Activated CD4-positive, alpha-beta T cell treated with anti-CD3 and anti-CD28 coated beads for 36 hours (primary cell): ENCODE results near the gene ARF6. TPM values are rescaled to one million over a fixed set of nuclear protein-coding genes. Genes with fewer than 3 reads are reported as not detected.
A peak's percentile ranks its signal among the peaks of the same experiment; 100 is the strongest.

Source experiments
- ATAC-seq: fragments of 200-7000 bp; cut with Tn5 transposase; one replicate; pipeline ENCODE4 v1.10.0; 2021; ENCODE audit warnings: mild to moderate bottlenecking, moderate library complexity
- CTCF ChIA-PET: fragments of 350-600 bp; sonication (Branson Sonifier 250); formaldehyde crosslinking; loops from one replicate; lab custom pipeline; 2021; ENCODE audit warnings: antibody characterized with exemption; lab: Charles Lee
- POLR2A ChIA-PET: fragments of 350-600 bp; sonication (Branson Sonifier 250); formaldehyde crosslinking; loops from one replicate; lab custom pipeline; 2021; ENCODE audit warnings: antibody characterized with exemption, inconsistent platforms; lab: Charles Lee
- DNase-seq: peaks from one replicate; pipeline ENCODE4 v3.0.0-alpha.2; 2020
- H3K27ac Mint-ChIP-seq: one replicate; pipeline ENCODE4 v1.8.0; 2021; ENCODE audit warnings: mixed read lengths
- H3K27me3 Mint-ChIP-seq: one replicate; pipeline ENCODE4 v1.8.0; 2021; ENCODE audit warnings: mixed read lengths
- H3K36me3 Mint-ChIP-seq: one replicate; pipeline ENCODE4 v1.8.0; 2021; ENCODE audit warnings: low read depth, mixed read lengths
- H3K4me1 Mint-ChIP-seq: one replicate; pipeline ENCODE4 v1.8.0; 2021; ENCODE audit warnings: mixed read lengths
- H3K4me3 Mint-ChIP-seq: one replicate; pipeline ENCODE4 v1.8.0; 2021; ENCODE audit warnings: mild to moderate bottlenecking, moderate library complexity, mixed read lengths
- H3K9me3 Mint-ChIP-seq: one replicate; pipeline ENCODE4 v1.8.0; 2021; ENCODE audit warnings: low read depth, mixed read lengths
- intact Hi-C, 2 experiments: fragments of 100-400 bp; cut with DNase I in 1 of 2; cut with micrococcal nuclease in 1 of 2; formaldehyde crosslinking; loops; one replicate each; pipeline versions ENCODE4 v1.14.2 to v1.15.1; 2022 to 2024; cut with DNase I, micrococcal nuclease
- total RNA-seq, 2 experiments: library from RNA; stranded (reverse); gene quantifications; one replicate each; pipeline ENCODE4 v1.2.3, GENCODE V29; 2021

ARF6 gene
- total RNA-seq, 2 experiments from 2014 or later = 172 to 181 TPM

- ATAC-seq = no peak
- H3K4me1 Mint-ChIP-seq = peaks cover 26% of the 10 kb centered on the region
- no peaks in the 10 kb centered on the region for H3K27me3 Mint-ChIP-seq
- H3K27ac Mint-ChIP-seq = no peak overlapping the region
- H3K4me3 Mint-ChIP-seq = no peak overlapping the region
- intact Hi-C loops = no loop called here
- ChIA-PET CTCF (interaction anchor here (0.6 to 1.6 kb wide), 5 partner anchors 10 to 228 kb away, joined by 3 to 4 read pairs (median 3); no protein-coding TSS in a partner anchor), POLR2A (interaction anchor here (0.7 kb wide), 1 partner anchor 237 kb away, joined by 3 read pairs; no protein-coding TSS in a partner anchor)
- H3K36me3 Mint-ChIP-seq = no peaks in the 10 kb centered on the region
- no peaks in the 10 kb centered on the region for H3K9me3 Mint-ChIP-seq
- no peak for DNase-seq
Measured at GRCh38 chr14:49875640-49876198, 17.2 kb upstream of the ARF6 start.

- Mint-ChIP-seq H3K27me3 (no peaks in the 10 kb centered on the region), H3K4me3 (no peak overlapping the region), H3K9me3 (no peaks in the 10 kb centered on the region), H3K27ac (no peak overlapping the region), H3K4me1 (peaks cover 23% of the 10 kb centered on the region), H3K36me3 (no peaks in the 10 kb centered on the region)
- intact Hi-C loops = no loop called here
- POLR2A ChIA-PET = interaction anchor here (0.6 kb wide), 1 partner anchor 123 kb away, joined by 3 read pairs; no protein-coding TSS in a partner anchor
- ATAC-seq = no peak
- no peak for DNase-seq
- CTCF ChIA-PET = interaction anchor here (0.6 to 1.6 kb wide), 4 partner anchors 11 to 186 kb away, joined by 3 read pairs; no protein-coding TSS in a partner anchor
Measured at GRCh38 chr14:49876563-49877127, 16.2 kb upstream of the ARF6 start.

GRCh38 chr14:49879646-49880204, 13.2 kb upstream of the ARF6 start:
- H3K27ac Mint-ChIP-seq = peak overlapping the region; percentile 47
- H3K4me1 Mint-ChIP-seq = peaks cover 27% of the 10 kb centered on the region
- intact Hi-C loops = loop anchor here (1.0 kb wide), 2 partner anchors 13 to 226 kb away; no protein-coding TSS in a partner anchor
- DNase-seq = peak; percentile 85
- ChIA-PET CTCF (interaction anchor here (0.6 to 3.5 kb wide), 32 partner anchors 9 to 1213 kb away, joined by 3 to 19 read pairs (median 4); partner anchors contain the start of genes ARF6, NEMF and VCPKMT), POLR2A (interaction anchor here (0.8 to 1.2 kb wide), 6 partner anchors 10 to 159 kb away, joined by 3 to 9 read pairs (median 4); no protein-coding TSS in a partner anchor)
- H3K36me3 Mint-ChIP-seq = no peaks in the 10 kb centered on the region
- ATAC-seq = peak; percentile 92
- no peaks in the 10 kb centered on the region for H3K9me3 Mint-ChIP-seq
- no peak overlapping the region for H3K4me3 Mint-ChIP-seq
- no peaks in the 10 kb centered on the region for H3K27me3 Mint-ChIP-seq

- Mint-ChIP-seq H3K27me3 (no peaks in the 10 kb centered on the region), H3K27ac (peak overlapping the region; percentile 40), H3K9me3 (no peaks in the 10 kb centered on the region), H3K4me1 (peaks cover 27% of the 10 kb centered on the region), H3K4me3 (no peak overlapping the region), H3K36me3 (no peaks in the 10 kb centered on the region)
- ATAC-seq (peak; percentile 50), DNase-seq (peak; percentile 45)
- intact Hi-C loops = no loop called here
- CTCF ChIA-PET = interaction anchor here (0.6 to 3.5 kb wide), 27 partner anchors 8 to 736 kb away, joined by 3 to 19 read pairs (median 4); partner anchors contain the start of genes ARF6, NEMF and VCPKMT
- POLR2A ChIA-PET = interaction anchor here (0.8 to 1.2 kb wide), 5 partner anchors 10 to 158 kb away, joined by 3 to 9 read pairs (median 4); no protein-coding TSS in a partner anchor
Measured at GRCh38 chr14:49880267-49881064, 12.4 kb upstream of the ARF6 start.

GRCh38 chr14:49881350-49882001, 11.4 kb upstream of the ARF6 start:
- Mint-ChIP-seq H3K27me3 (no peaks in the 10 kb centered on the region), H3K4me3 (no peak overlapping the region), H3K9me3 (no peaks in the 10 kb centered on the region), H3K36me3 (no peaks in the 10 kb centered on the region), H3K27ac (no peak overlapping the region), H3K4me1 (peaks cover 27% of the 10 kb centered on the region)
- no peak for DNase-seq
- CTCF ChIA-PET = interaction anchor here (2.3 to 3.5 kb wide), 3 partner anchors 10 to 201 kb away, joined by 10 to 19 read pairs (median 10); partner anchors contain the start of gene ARF6
- POLR2A ChIA-PET = no interaction called here
- ATAC-seq = no peak
- intact Hi-C loops = no loop called here

- no peak for ATAC-seq
- Mint-ChIP-seq H3K9me3 (no peaks in the 10 kb centered on the region), H3K4me1 (peaks cover 24% of the 10 kb centered on the region), H3K27me3 (no peaks in the 10 kb centered on the region), H3K36me3 (no peaks in the 10 kb centered on the region), H3K4me3 (no peak overlapping the region), H3K27ac (peak overlapping the region; percentile 4)
- intact Hi-C loops = no loop called here
- ChIA-PET CTCF (no interaction called here), POLR2A (no interaction called here)
- no peak for DNase-seq
Measured at GRCh38 chr14:49882826-49883694, 9.8 kb upstream of the ARF6 start.

- DNase-seq (no peak), ATAC-seq (no peak)
- Mint-ChIP-seq H3K36me3 (peaks cover 3% of the 10 kb centered on the region), H3K27ac (peak overlapping the region; percentile 31), H3K27me3 (no peaks in the 10 kb centered on the region), H3K4me1 (peaks cover 9% of the 10 kb centered on the region), H3K9me3 (no peaks in the 10 kb centered on the region), H3K4me3 (no peak overlapping the region)
- POLR2A ChIA-PET = no interaction called here
- intact Hi-C loops = no loop called here
- CTCF ChIA-PET = no interaction called here
Measured at GRCh38 chr14:49886523-49886922, 6.4 kb upstream of the ARF6 start.

- Mint-ChIP-seq H3K27ac (no peak overlapping the region), H3K4me1 (peaks cover 11% of the 10 kb centered on the region), H3K27me3 (no peaks in the 10 kb centered on the region), H3K4me3 (no peak overlapping the region), H3K36me3 (peaks cover 14% of the 10 kb centered on the region), H3K9me3 (no peaks in the 10 kb centered on the region)
- ATAC-seq (no peak), DNase-seq (no peak)
- POLR2A ChIA-PET = interaction anchor here (0.7 kb wide), 1 partner anchor 21 kb away, joined by 3 read pairs; no protein-coding TSS in a partner anchor
- intact Hi-C loops = no loop called here
- CTCF ChIA-PET = interaction anchor here (0.7 to 2.1 kb wide), 4 partner anchors 8 to 216 kb away, joined by 3 to 8 read pairs (median 6); no protein-coding TSS in a partner anchor
Measured at GRCh38 chr14:49888293-49888692, 4.6 kb upstream of the ARF6 start.

- no peaks in the 10 kb centered on the region for H3K9me3 Mint-ChIP-seq
- H3K4me3 Mint-ChIP-seq = peak overlapping the region; percentile 91
- peak overlapping the region; percentile 98 for H3K27ac Mint-ChIP-seq
- intact Hi-C loops = loop anchor here (1.0 to 5.0 kb wide), 6 partner anchors 13 to 421 kb away; partner anchors contain the start of genes DMAC2L (in 1 of the 2), KLHDC2 (in 1 of the 2), L2HGDH (in 1 of the 2) and MGAT2 (in 1 of the 2)
- POLR2A ChIA-PET = interaction anchor here (0.7 to 1.5 kb wide), 6 partner anchors 24 to 190 kb away, joined by 3 to 9 read pairs (median 4); no protein-coding TSS in a partner anchor
- DNase-seq (peak; percentile 70), ATAC-seq (peak; percentile 27)
- CTCF ChIA-PET = interaction anchor here (0.7 to 3.3 kb wide), 10 partner anchors 12 to 212 kb away, joined by 3 to 19 read pairs (median 4); partner anchors contain the start of gene NEMF
- peaks cover 52% of the 10 kb centered on the region for H3K36me3 Mint-ChIP-seq
- no peaks in the 10 kb centered on the region for H3K27me3 Mint-ChIP-seq
- peaks cover 15% of the 10 kb centered on the region for H3K4me1 Mint-ChIP-seq
Measured at GRCh38 chr14:49892301-49892635, 614 bp upstream of the ARF6 start.
